Fibroblast of lung (primary cell): ENCODE data around the gene COX18.

Experiments used
- EZH2 ChIP-seq: IDR thresholded peaks from 2 replicates; pipeline ENCODE4 v1.5.1; 2012; ENCODE audit warnings: low read length, control low read depth, mild to moderate bottlenecking; ENCODE audit errors: missing control alignments
- TF ChIP-seq, protein P1 (sequence below), 2 donors: IDR thresholded peaks in 1 of 2; conservative IDR thresholded peaks in 1 of 2; 1 replicate in 1 of 2; 2 replicates in 1 of 2; pipeline ENCODE4 v1.5.1; 2011 to 2012; ENCODE audit warnings: low read length in 2 of 2, control low read depth in 1 of 2, inconsistent platforms in 1 of 2, low read depth in 1 of 2, mild to moderate bottlenecking in 1 of 2

GRCh38 chr4:73070074-73070390, 516 bp upstream of the COX18 start:
- TF ChIP-seq, protein P1, sequence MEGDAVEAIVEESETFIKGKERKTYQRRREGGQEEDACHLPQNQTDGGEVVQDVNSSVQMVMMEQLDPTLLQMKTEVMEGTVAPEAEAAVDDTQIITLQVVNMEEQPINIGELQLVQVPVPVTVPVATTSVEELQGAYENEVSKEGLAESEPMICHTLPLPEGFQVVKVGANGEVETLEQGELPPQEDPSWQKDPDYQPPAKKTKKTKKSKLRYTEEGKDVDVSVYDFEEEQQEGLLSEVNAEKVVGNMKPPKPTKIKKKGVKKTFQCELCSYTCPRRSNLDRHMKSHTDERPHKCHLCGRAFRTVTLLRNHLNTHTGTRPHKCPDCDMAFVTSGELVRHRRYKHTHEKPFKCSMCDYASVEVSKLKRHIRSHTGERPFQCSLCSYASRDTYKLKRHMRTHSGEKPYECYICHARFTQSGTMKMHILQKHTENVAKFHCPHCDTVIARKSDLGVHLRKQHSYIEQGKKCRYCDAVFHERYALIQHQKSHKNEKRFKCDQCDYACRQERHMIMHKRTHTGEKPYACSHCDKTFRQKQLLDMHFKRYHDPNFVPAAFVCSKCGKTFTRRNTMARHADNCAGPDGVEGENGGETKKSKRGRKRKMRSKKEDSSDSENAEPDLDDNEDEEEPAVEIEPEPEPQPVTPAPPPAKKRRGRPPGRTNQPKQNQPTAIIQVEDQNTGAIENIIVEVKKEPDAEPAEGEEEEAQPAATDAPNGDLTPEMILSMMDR (conservative IDR thresholded peaks at IDR 0.05 in 1 of 2, IDR thresholded peaks at IDR 0.05 in 1 of 2; ENCODE audit: low read depth in 1 of 2, low read length in 2 of 2): no peak
- TF ChIP-seq EZH2: no peak
